ENCODE data around the gene ZFP90. TPM values are rescaled to one million over a fixed set of nuclear protein-coding genes. Genes with fewer than 3 reads are reported as not detected.

The ZFP90 gene
- total and polyA plus RNA-seq, 4 donors: 2.1 to 18.9 (median 5.6) TPM

GRCh38 chr16:68608330-68608729 lies 69.2 kb downstream of the ZFP90 start:
- 94% methylated on average over 2 of the region's 2 CpGs for WGBS

GRCh38 chr16:68612996-68613395 lies 73.9 kb downstream of the ZFP90 start:
- H3K27ac ChIP-seq (ENCODE audit: low read depth in 1 of 2, low read length in 2 of 2): no peak overlapping the region
- TF ChIP-seq HNF4A (conservative IDR thresholded peaks at IDR 0.05) (no peak), GABPA (IDR thresholded peaks at IDR 0.05 in 1 of 2, conservative IDR thresholded peaks at IDR 0.05 in 1 of 2) (no peak), ATF3 (IDR thresholded peaks at IDR 0.05) (no peak), TAF1 (conservative IDR thresholded peaks at IDR 0.05) (no peak), NR2F2 (IDR thresholded peaks at IDR 0.05) (no peak), HNF4G (IDR thresholded peaks at IDR 0.05) (no peak), SP1 (IDR thresholded peaks at IDR 0.05) (no peak), FOXA2 (IDR thresholded peaks at IDR 0.05) (no peak), CTCF (IDR thresholded peaks at IDR 0.05; ENCODE audit: low read depth, low read length, missing input control) (no peak), RXRA (IDR thresholded peaks at IDR 0.05) (no peak), MAX (IDR thresholded peaks at IDR 0.05) (no peak), FOXA1 (IDR thresholded peaks at IDR 0.05) (no peak)
- H3K4me1 ChIP-seq (ENCODE audit: control insufficient read depth in 4 of 4, insufficient read depth in 4 of 4, low read length in 3 of 4): no peaks in the 10 kb centered on the region
- no peaks in the 10 kb centered on the region for H3K36me3 ChIP-seq (ENCODE audit: control insufficient read depth in 4 of 4, insufficient read depth in 3 of 4, low read depth in 1 of 4, low read length in 3 of 4)
- no peak overlapping the region for H3K9ac ChIP-seq (ENCODE audit: low read depth in 1 of 2, low read length in 2 of 2)
- WGBS: 84% methylated on average over 3 of the region's 3 CpGs
- DNase-seq (ENCODE audit: low spot score): no peak
- H3K9me3 ChIP-seq (ENCODE audit: control insufficient read depth in 4 of 4, low read length in 3 of 4): peaks cover 4 to 16% (median 5%) of the 10 kb centered on the region in 4 donors
- H3K27me3 ChIP-seq (ENCODE audit: control insufficient read depth in 4 of 4, insufficient read depth in 4 of 4, low read length in 3 of 4): no peaks in the 10 kb centered on the region
- H3K4me3 ChIP-seq (ENCODE audit: low read depth in 1 of 3, low read length in 3 of 3): no peak overlapping the region

More at GRCh38 chr16:68608330-68608729, 69.2 kb downstream of the ZFP90 start:
- no peaks in the 10 kb centered on the region for H3K4me1 ChIP-seq (ENCODE audit: control insufficient read depth in 4 of 4, insufficient read depth in 4 of 4, low read length in 3 of 4)
- no peak overlapping the region for H3K27ac ChIP-seq (ENCODE audit: low read depth in 1 of 2, low read length in 2 of 2)
- no peak overlapping the region for H3K9ac ChIP-seq (ENCODE audit: low read depth in 1 of 2, low read length in 2 of 2)
- no peaks in the 10 kb centered on the region for H3K27me3 ChIP-seq (ENCODE audit: control insufficient read depth in 4 of 4, insufficient read depth in 4 of 4, low read length in 3 of 4)
- no peak for DNase-seq (ENCODE audit: low spot score)
- H3K9me3 ChIP-seq (ENCODE audit: control insufficient read depth in 4 of 4, low read length in 3 of 4): peaks cover 0 to 5% (median 1%) of the 10 kb centered on the region in 4 donors
- no peak overlapping the region for H3K4me3 ChIP-seq (ENCODE audit: low read depth in 1 of 3, low read length in 3 of 3)
- TF ChIP-seq JUND (IDR thresholded peaks at IDR 0.05): no peak
- TF ChIP-seq TAF1 (conservative IDR thresholded peaks at IDR 0.05): no peak
- H3K36me3 ChIP-seq (ENCODE audit: control insufficient read depth in 4 of 4, insufficient read depth in 3 of 4, low read depth in 1 of 4, low read length in 3 of 4): no peaks in the 10 kb centered on the region

GRCh38 chr16:68617734-68618133 lies 78.6 kb downstream of the ZFP90 start:
- TF ChIP-seq HNF4A (conservative IDR thresholded peaks at IDR 0.05): no peak
- TF ChIP-seq RAD21 (IDR thresholded peaks at IDR 0.05): no peak
- H3K27me3 ChIP-seq (ENCODE audit: control insufficient read depth in 4 of 4, insufficient read depth in 4 of 4, low read length in 3 of 4): no peaks in the 10 kb centered on the region
- no peak overlapping the region for H3K27ac ChIP-seq (ENCODE audit: low read depth in 1 of 2, low read length in 2 of 2)
- H3K4me1 ChIP-seq (ENCODE audit: control insufficient read depth in 4 of 4, insufficient read depth in 4 of 4, low read length in 3 of 4): no peaks in the 10 kb centered on the region
- no peak overlapping the region for H3K9ac ChIP-seq (ENCODE audit: low read depth in 1 of 2, low read length in 2 of 2)
- no peak overlapping the region for H3K4me3 ChIP-seq (ENCODE audit: low read depth in 1 of 3, low read length in 3 of 3)
- no peak for DNase-seq (ENCODE audit: low spot score)
- H3K9me3 ChIP-seq (ENCODE audit: control insufficient read depth in 4 of 4, low read length in 3 of 4): peaks cover 4 to 15% (median 5%) of the 10 kb centered on the region in 4 donors
- WGBS: 92% methylated on average over 7 of the region's 7 CpGs
- no peaks in the 10 kb centered on the region for H3K36me3 ChIP-seq (ENCODE audit: control insufficient read depth in 4 of 4, insufficient read depth in 3 of 4, low read depth in 1 of 4, low read length in 3 of 4)

Small RNA genes lying within 50 kb of the gene (small RNA-seq; reads per million reads assigned to genes)
- 0.09 reads per million for gene RNU4-36P

Other genes with a start within 250 kb of the ZFP90 start
- gene SLC7A6OS, start 228.3 kb upstream of the ZFP90 start, total RNA-seq: 1 to 10 TPM; 6.2 to 8.3 TPM
- 1 to 10 TPM; 2.6 to 4.8 TPM for gene SLC7A6OS, start 228.3 kb upstream of the ZFP90 start, polyA plus RNA-seq
- 10 to 100 TPM; 20.6 to 31.5 TPM for gene PRMT7, start 228.3 kb upstream of the ZFP90 start, total RNA-seq
- gene PRMT7, start 228.3 kb upstream of the ZFP90 start, polyA plus RNA-seq: 10 to 100 TPM; 10.7 to 14.4 TPM
- 10 to 100 TPM in 1 of 2 donors, under 1 TPM in 1; 0.33 to 10.6 TPM for gene SMPD3, start 90.8 kb upstream of the ZFP90 start, total RNA-seq
- gene SMPD3, start 90.8 kb upstream of the ZFP90 start, polyA plus RNA-seq: 1 to 10 TPM in 1 of 2 donors, under 1 TPM in 1; 0.92 to 4.6 TPM
- under 1 TPM; 0.08 to 0.19 TPM for gene CDH3, start 106.0 kb downstream of the ZFP90 start, total RNA-seq
- gene CDH3, start 106.0 kb downstream of the ZFP90 start, polyA plus RNA-seq: not detected
- 10 to 100 TPM; 63.3 to 69.3 TPM for gene CDH1, start 198.0 kb downstream of the ZFP90 start, total RNA-seq
- 10 to 100 TPM; 21.8 to 37.2 TPM for gene CDH1, start 198.0 kb downstream of the ZFP90 start, polyA plus RNA-seq